ENCODE results near the gene CCND3.
A peak's percentile ranks its signal among the peaks of the same experiment; 100 is the strongest.

Gene CCND3

GRCh38 chr6:41917528-41917927, 24.1 kb downstream of the CCND3 start:
- no peak for DNase-seq

GRCh38 chr6:41914869-41915530, 26.6 kb downstream of the CCND3 start:
- DNase-seq = no peak

GRCh38 chr6:41914343-41914742, 27.3 kb downstream of the CCND3 start:
- no peak for DNase-seq

GRCh38 chr6:41909727-41910126, 31.9 kb downstream of the CCND3 start:
- no peak for DNase-seq

GRCh38 chr6:41901882-41902519, 39.6 kb downstream of the CCND3 start:
- no peak for DNase-seq

- no peak for DNase-seq
Observed at GRCh38 chr6:41900861-41901260, 40.7 kb downstream of the CCND3 start.

GRCh38 chr6:41896281-41896680, 45.3 kb downstream of the CCND3 start:
- DNase-seq = no peak

GRCh38 chr6:41895300-41896233, 46.0 kb downstream of the CCND3 start, which contains the start of gene USP49:
TSS of gene USP49 (minus strand) at chr6:41895375. CDS start at chr6:41806983, 88,392 bp downstream.
- DNase-seq = peak; percentile 92

- peak; percentile 53 for DNase-seq
Observed at GRCh38 chr6:41894366-41895299, 47.0 kb downstream of the CCND3 start.

GRCh38 chr6:41892921-41893564, 48.6 kb downstream of the CCND3 start:
- peak; percentile 9 for DNase-seq

- DNase-seq = no peak
Observed at GRCh38 chr6:41887331-41887751, 54.3 kb downstream of the CCND3 start.

- no peak for DNase-seq
Observed at GRCh38 chr6:41885930-41886329, 55.7 kb downstream of the CCND3 start.

- DNase-seq = no peak
Observed at GRCh38 chr6:41884957-41885356, 56.7 kb downstream of the CCND3 start.
